Endometrium (tissue), 2 donors: ENCODE data around the gene MYO7A.

Experiments
- FAIRE-seq: peaks from 2 replicates; lab custom pipeline; 2012; peaks lifted over from hg19 to GRCh38; lab: Jason Lieb, UNC
- donor health status: control.
- donor health status: control.

The MYO7A gene

DNA sequence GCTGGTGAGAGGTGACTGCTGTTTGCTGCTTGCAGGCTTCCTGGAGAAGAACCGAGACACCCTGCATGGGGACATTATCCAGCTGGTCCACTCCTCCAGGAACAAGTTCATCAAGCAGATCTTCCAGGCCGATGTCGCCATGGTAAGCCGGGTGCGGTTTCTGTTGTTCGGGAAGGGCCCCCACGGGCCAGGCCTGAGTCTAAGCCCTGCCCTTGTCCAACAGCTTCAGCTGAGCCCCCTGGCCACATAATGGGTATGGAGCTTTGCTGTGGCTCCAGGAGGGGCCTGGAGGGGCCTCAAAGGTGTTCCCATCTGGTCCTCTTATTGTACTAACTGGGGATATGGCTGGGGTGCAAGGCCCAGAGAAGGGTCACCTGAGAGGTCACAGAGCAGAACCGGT lies 38.0 kb downstream of the MYO7A start:
- FAIRE-seq, result no peak

- FAIRE-seq, result no peak
Observed at GRCh38 chr11:77167111-77167626, 39.1 kb downstream of the MYO7A start.

GRCh38 chr11:77167791-77168190 lies 39.7 kb downstream of the MYO7A start:
- FAIRE-seq, result no peak

GRCh38 chr11:77170107-77170506 lies 42.1 kb downstream of the MYO7A start:
- no peak for FAIRE-seq

DNA sequence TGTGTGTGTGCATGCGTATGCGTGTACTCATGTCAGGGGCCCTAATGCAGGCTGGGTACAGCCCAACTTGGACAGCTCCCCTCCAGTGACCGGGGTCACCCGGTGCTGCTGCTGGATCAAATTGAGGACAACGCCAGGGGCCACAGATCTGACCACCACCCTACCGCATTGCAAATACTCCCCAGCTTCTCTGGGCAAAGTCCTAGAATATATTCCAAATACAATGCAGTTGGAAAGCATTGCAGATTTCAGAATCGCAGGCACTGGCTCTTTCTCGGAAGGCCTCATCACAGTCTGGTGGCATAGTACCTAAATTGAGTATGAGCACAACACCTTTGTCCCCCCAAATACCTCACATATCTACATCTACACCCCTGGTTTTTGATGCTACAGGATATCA lies 43.2 kb downstream of the MYO7A start:
- no peak for FAIRE-seq

DNA sequence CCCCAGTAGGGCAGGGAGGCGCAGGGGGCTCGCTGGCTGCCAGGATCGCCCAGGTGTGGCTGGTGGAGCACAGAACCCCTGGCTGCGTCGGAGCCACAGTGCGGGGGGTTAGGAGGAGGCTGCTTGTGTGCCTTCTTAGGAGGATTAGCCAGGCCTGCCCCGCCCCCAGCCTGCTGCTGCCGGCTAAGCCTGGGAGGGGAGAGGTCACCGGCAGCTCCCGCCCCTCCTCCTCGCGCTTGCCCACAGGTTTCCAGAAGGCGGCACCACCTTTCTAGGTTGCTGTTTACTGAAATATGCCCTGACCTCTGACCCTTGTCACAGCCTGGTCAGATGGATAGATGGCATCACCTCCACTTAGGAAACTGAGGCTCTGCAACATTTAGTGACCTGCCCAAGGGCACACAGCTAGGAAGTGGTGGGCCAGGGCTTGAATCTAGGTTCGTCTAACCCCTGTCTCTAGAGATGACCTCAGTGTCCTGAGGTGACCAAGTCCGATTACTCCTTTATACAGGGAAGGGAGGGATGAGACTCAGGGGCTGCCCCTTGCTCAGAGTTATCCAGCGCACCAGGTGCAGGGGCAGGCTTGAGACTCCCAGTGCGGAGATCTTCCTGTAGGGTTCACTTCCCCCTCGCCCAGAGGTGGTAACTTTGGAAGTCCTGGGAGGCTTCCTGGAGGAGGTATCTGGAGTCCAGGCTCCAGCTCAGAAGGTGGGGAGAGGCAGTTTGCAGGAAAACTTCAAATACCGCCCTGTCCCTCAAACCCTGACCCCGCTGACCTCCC lies 44.0 kb downstream of the MYO7A start:
- FAIRE-seq, result no peak

DNA sequence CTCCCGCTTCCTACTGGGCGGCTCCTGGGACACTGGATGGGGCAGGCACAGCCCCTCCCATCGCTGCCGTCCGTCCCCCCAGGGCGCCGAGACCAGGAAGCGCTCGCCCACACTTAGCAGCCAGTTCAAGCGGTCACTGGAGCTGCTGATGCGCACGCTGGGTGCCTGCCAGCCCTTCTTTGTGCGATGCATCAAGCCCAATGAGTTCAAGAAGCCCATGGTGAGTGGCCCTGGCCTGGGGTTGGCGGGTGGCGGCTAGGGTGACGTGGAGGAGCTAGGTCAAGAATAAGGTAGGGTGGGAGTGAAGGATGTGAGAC lies 44.6 kb downstream of the MYO7A start:
- FAIRE-seq, result no peak

GRCh38 chr11:77173494-77173893 lies 45.4 kb downstream of the MYO7A start:
- no peak for FAIRE-seq

- FAIRE-seq, result no peak
Observed at GRCh38 chr11:77174559-77174958, 46.5 kb downstream of the MYO7A start.

DNA sequence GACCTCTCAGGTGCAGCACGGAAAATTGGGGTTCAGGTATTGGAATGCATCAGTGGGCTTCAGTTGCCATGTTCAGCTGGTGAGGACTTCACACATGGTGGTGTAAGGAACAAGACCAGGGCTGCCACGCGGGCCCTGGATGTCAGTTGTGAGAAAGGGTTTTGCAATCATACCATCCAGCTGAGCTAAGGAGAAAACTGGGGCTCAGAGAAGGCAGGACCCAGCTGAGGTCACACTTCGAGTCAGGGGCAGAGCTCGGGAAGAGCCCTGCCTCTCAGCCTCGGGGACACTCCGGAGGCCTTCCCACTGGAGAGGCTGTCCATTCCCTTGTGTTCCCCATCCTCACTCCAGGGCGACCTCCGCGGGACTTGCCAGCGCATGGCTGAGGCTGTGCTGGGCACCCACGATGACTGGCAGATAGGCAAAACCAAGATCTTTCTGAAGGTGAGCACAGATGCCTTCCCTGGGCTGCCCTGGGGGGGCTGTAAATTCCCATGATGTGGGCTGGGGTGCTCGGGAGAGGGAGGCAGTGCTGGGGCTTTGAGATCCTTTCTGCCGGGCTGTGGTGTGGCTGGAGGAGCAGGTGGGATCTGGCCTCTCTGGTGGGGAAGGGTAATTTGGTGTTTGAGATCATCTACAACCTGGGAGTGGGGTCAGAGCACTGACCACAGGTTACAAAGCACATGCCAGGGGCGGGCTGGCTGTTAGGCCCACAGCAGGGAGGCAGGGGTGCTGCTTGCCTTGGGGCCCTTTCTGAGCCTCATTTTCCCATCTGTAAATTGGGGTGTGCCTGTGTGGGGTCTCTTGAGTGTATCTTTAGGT lies 47.2 kb downstream of the MYO7A start:
- no peak for FAIRE-seq

GRCh38 chr11:77175869-77176539 lies 48.0 kb downstream of the MYO7A start:
- FAIRE-seq, result no peak

DNA sequence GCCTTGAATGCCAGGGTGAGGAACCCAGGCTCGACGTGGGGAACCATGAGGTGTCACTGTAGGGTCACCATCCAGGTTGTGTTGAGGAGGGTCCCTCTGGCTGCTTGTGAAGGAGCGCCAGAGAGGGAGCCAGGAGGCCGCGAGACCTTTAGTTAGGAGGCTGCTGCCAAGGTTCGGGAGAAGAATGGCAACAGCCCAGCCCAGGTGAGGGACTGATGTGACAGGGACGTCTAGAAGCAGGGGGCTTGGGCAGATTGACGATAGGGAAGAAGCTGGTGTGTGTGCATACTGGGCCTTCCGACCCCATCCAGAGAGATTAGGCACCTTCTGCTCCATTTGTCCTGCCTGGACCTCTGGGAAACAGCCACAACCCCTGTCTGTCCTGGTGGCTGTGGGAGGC lies 49.0 kb downstream of the MYO7A start:
- FAIRE-seq, result no peak

DNA sequence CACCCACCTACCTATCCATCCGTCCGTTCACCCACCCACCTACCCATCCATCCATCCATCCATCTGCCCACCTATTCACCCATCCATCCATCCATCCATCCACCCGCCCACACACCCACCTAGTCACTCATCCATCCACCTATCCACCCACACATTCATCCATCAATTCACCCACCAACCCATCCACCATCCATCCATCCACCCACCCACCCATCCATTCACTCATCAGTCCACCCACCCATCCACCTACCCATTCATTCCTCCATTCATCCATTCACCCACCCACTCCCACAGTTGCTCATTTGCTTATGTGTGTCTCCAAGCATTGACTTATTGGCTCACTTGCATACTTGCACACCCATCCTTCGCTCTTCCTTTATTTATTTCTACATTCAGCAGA lies 50.1 kb downstream of the MYO7A start:
- FAIRE-seq, result no peak

GRCh38 chr11:77179048-77179447 lies 51.0 kb downstream of the MYO7A start:
- FAIRE-seq, result no peak

DNA sequence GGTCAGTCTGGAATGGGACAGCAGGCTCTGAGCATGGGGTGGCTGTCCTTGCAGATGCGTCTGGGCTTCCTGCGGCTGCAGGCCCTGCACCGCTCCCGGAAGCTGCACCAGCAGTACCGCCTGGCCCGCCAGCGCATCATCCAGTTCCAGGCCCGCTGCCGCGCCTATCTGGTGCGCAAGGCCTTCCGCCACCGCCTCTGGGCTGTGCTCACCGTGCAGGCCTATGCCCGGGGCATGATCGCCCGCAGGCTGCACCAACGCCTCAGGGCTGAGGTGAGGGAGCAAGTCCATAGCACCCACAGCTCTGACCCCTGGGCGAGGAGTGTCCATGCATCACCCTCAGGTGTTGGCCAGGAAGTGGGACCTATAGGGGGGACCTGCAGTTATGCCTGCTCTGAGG lies 51.6 kb downstream of the MYO7A start:
- no peak for FAIRE-seq

- FAIRE-seq, result no peak
Observed at GRCh38 chr11:77180346-77180745, 52.3 kb downstream of the MYO7A start.

- FAIRE-seq, result no peak
Observed at GRCh38 chr11:77181226-77181625, 53.2 kb downstream of the MYO7A start.

GRCh38 chr11:77181799-77182541 lies 53.9 kb downstream of the MYO7A start:
- FAIRE-seq, result no peak

DNA sequence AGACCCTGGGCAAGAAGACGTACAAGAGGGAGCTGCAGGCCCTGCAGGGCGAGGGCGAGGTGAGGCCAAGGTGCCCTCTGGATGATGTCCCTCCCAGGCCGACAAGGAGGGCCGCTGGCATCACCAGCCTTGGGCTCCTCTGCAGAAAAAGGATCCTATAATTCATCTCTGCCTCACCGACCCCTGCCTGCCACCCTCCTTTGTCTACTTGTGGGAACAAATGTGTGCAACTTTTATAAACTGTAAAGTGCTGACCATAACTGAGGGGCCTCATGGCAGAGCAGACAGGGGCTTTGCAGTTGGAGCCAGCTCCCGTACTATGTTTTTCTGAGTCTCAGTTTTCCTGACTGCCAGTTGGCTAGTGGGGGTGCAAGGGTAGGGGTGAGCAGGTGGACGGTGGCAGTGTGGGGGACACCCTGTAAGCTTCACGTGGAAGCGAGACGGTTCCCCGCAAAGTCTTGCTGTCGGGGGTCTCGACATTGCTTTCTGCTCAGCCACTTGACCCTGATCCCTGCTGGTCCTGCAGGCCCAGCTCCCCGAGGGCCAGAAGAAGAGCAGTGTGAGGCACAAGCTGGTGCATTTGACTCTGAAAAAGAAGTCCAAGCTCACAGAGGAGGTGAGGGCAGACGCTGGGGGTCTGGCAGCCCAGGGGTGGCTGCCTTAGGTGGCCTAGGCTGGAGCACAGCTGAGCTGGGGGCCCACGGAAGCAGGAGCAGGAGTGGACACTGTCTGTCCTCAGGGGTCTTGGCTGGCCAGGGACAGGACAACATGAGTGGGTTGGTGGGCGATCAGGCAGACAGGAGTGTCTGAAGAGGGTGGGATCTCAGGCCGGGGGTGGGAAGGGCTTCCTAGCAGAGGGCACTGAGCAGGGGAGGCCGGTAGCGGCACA lies 54.7 kb downstream of the MYO7A start:
- no peak for FAIRE-seq

DNA sequence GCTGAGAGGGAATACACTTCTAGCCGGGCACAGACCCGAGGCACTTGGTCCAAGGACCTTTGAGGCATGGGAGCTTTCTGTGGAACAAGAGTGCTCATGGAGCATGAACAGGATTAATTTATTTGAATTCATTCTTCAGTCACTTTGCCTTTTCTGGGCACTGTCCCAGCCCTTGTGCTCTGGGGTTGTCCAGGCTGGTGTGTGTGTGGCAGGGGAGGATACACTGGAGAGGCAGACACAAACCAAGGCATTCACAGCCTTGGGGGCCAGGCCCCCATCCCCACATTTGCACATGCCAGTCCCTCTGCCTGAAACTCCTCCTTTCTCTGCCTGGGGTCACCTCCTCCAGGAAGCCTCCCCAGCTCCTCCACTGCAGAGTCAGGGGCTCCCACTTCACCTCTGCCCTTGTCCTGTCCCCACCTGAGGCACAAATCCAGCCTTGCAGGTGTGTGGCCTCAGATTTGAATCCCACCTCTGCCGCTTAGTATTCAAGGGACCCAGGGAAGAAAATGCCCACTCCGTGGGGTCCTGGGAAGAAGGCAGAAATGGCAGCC lies 55.5 kb downstream of the MYO7A start:
- no peak for FAIRE-seq
